GM21576 (cell line): ENCODE measurements around the gene HLCS.

Experiments
- ATAC-seq: cut with Tn5 transposase; IDR thresholded peaks from one replicate; pipeline ENCODE4 v1.9.1; 2021; ENCODE audit warnings: mild to moderate bottlenecking, moderate library complexity; ENCODE audit not compliant: unreplicated experiment

The HLCS gene

GRCh38 chr21:36750576-36750959 lies 215.9 kb downstream of the HLCS start:
- ATAC-seq: no peak

- no peak for ATAC-seq
These were observed 216.4 kb downstream of the HLCS start for GRCh38 chr21:36749935-36750575.

GRCh38 chr21:36747815-36748383 lies 218.6 kb downstream of the HLCS start:
- no peak for ATAC-seq

GRCh38 chr21:36747041-36747814 lies 219.2 kb downstream of the HLCS start:
- ATAC-seq: no peak

GRCh38 chr21:36745459-36745858 lies 221.0 kb downstream of the HLCS start:
- no peak for ATAC-seq

GRCh38 chr21:36744560-36745231 lies 221.8 kb downstream of the HLCS start:
- ATAC-seq: no peak

GRCh38 chr21:36744190-36744559 lies 222.3 kb downstream of the HLCS start:
- ATAC-seq: no peak

GRCh38 chr21:36743446-36743845 lies 223.0 kb downstream of the HLCS start:
- ATAC-seq: no peak

GRCh38 chr21:36743008-36743407 lies 223.5 kb downstream of the HLCS start:
- ATAC-seq: no peak

GRCh38 chr21:36741506-36741905 lies 225.0 kb downstream of the HLCS start:
- no peak for ATAC-seq

GRCh38 chr21:36738489-36739126 lies 227.9 kb downstream of the HLCS start:
- no peak for ATAC-seq

- no peak for ATAC-seq
These were observed 230.6 kb downstream of the HLCS start for GRCh38 chr21:36735724-36736320.

GRCh38 chr21:36735201-36735515 lies 231.3 kb downstream of the HLCS start:
- no peak for ATAC-seq

- ATAC-seq: no peak
These were observed 231.9 kb downstream of the HLCS start for GRCh38 chr21:36734367-36735200.

GRCh38 chr21:36733857-36734256 lies 232.6 kb downstream of the HLCS start:
- no peak for ATAC-seq

- no peak for ATAC-seq
These were observed 233.7 kb downstream of the HLCS start for GRCh38 chr21:36732761-36733160.

- no peak for ATAC-seq
These were observed 234.3 kb downstream of the HLCS start for GRCh38 chr21:36732217-36732616.

- ATAC-seq: no peak
These were observed 235.9 kb downstream of the HLCS start for GRCh38 chr21:36730291-36731281.
